GM20000 (cell line): ENCODE measurements around the gene ZNF554.
A peak's percentile ranks its signal among the peaks of the same experiment; 100 is the strongest.

Experiments
- DNase-seq: peaks from one replicate; pipeline ENCODE4 v3.0.0; 2012; ENCODE audit warnings: low spot score
- TF ChIP-seq, protein P1 (sequence below): IDR thresholded peaks from 2 replicates; pipeline ENCODE4 v1.5.1; 2012; ENCODE audit warnings: mild to moderate bottlenecking, control low read depth; ENCODE audit errors: extremely low read depth, missing control alignments

The ZNF554 gene

DNA sequence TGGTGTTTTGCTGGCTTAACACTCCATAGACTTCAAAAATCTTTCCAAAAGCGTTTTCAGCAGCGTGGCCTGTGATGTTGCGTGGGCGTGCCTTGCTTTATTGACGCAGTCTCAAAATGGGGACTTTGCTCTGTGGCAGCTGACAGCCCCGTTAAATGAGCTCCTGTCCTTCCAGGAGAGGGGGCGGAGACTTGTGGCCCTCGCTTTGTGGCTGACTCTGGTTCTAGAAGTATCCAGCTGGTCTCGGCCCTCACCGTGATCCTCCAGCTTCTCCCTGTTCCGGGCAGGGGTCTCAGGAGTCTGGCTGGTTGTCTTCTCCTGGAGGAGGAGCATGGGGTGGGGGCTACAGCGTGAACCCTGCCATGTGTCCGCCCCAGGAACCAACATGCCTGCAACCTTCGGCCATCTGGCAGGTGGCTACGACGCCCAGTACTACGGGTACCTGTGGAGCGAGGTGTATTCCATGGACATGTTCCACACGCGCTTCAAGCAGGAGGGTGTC is 8.4 kb upstream of the ZNF554 start:
- DNase-seq = peak; percentile 37
- TF ChIP-seq, protein P1, sequence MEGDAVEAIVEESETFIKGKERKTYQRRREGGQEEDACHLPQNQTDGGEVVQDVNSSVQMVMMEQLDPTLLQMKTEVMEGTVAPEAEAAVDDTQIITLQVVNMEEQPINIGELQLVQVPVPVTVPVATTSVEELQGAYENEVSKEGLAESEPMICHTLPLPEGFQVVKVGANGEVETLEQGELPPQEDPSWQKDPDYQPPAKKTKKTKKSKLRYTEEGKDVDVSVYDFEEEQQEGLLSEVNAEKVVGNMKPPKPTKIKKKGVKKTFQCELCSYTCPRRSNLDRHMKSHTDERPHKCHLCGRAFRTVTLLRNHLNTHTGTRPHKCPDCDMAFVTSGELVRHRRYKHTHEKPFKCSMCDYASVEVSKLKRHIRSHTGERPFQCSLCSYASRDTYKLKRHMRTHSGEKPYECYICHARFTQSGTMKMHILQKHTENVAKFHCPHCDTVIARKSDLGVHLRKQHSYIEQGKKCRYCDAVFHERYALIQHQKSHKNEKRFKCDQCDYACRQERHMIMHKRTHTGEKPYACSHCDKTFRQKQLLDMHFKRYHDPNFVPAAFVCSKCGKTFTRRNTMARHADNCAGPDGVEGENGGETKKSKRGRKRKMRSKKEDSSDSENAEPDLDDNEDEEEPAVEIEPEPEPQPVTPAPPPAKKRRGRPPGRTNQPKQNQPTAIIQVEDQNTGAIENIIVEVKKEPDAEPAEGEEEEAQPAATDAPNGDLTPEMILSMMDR = no peak

GRCh38 chr19:2811735-2812413 is 7.8 kb upstream of the ZNF554 start:
- DNase-seq = no peak
- TF ChIP-seq, protein P1 = no peak

DNA sequence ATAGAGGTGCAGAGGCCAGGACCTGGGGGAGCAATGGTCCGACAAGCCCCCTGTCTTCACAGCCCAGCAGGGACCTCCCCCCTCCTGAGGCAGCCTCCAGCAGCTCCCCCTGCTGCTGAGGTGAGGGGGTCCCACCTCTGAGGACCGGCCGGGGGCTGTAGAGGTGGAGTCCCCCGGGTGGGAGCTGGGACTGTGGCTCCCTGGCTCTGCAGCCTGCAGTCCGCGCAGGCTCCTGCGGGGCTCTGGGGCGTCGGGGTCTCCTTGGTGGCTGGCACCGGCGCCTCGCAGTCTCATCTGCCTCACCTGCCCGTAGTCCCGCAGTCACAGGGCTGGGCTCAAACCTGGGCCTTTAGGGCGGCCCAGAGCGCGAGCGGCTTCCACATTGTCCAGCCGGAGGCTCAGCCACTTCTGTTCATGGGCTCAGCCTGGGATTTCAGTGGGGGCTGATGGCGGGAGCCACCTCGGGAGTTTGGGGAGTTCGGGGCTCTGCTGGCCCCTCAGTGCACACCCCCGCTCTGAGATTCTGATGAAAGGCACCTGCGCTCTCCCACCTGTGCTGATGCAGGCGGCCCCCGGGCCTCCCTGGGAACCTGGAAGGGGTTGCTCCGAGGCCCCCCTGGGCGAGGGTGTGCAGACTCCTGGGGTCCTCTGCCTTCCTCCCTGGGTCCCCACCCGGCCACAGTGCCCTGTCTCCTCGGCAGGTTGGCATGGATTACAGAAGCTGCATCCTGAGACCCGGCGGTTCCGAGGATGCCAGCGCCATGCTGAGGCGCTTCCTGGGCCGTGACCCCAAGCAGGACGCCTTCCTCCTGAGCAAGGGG is 7.0 kb upstream of the ZNF554 start:
- TF ChIP-seq, protein P1 = no peak
- DNase-seq = peak; percentile 22

- peak; percentile 22 for DNase-seq
- TF ChIP-seq, protein P1 = no peak
These were observed 6.2 kb upstream of the ZNF554 start for GRCh38 chr19:2813235-2814160.

DNA sequence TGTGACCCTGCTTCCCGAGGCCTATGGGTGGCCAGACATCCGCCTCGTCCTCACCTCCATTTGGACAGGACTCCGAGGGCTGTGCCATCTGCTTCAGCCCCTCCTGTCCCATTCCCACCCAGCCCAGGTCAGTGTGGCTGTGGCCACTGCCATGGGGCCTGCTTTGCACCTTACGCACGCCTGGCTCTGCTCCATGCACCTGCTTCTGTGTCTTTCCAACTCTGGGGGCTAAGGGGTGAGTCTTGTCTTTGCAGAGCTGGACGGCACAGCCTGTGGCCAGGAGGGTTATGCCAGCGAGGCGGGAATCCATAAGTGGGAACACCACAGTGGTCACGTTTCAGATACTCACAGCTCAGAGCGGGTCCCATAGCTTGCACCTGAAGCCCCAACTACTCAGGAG is 5.2 kb upstream of the ZNF554 start:
- TF ChIP-seq, protein P1 = no peak
- no peak for DNase-seq

DNA sequence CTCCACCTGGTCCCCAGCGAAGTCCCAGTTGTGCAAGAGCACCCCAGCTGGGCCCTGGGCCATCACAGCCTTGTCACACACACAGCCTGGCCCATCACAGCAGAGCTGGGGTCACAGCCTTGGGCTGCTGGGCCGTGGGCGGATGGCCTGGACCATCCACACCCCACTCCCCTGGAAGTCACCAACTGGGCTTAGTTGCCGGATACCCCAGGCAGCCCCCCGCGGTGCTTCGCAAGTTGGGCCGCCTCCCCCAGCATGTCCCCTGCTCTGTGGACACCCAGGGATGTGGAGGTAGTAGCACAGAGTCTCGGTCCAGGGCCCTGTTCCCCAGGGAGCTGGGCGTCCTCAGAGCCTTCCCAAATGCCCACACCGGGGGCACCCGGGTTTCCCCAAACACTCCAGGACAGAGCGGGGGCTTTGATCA is 4.5 kb upstream of the ZNF554 start:
- TF ChIP-seq, protein P1 = no peak
- DNase-seq = peak; percentile 22
